ENCODE measurements around the gene PEX7. TPM values are rescaled to one million over a fixed set of nuclear protein-coding genes. Genes with fewer than 3 reads are reported as not detected.
A peak's percentile ranks its signal among the peaks of the same experiment; 100 is the strongest.

The PEX7 gene
- total RNA-seq, 1 experiment from 2014 or later = 8.1 TPM

DNA sequence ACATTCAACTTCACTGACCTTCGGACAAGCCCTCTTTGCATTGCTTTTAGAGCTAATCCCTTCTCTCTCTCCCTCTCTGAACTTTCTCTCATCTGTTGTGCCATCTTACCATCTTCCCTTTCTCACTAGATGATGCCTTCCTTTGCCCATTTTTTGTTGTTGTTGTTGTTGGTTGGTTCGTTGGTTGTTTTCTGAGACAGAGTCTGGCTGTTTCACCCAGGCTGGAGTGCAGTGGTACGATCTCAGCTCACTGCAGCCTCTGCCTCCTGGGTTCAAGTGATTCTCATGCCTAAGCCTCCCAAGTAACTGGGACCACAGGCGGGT, 49.0 kb upstream of the PEX7 start (continued):
- TF ChIP-seq, protein P1, sequence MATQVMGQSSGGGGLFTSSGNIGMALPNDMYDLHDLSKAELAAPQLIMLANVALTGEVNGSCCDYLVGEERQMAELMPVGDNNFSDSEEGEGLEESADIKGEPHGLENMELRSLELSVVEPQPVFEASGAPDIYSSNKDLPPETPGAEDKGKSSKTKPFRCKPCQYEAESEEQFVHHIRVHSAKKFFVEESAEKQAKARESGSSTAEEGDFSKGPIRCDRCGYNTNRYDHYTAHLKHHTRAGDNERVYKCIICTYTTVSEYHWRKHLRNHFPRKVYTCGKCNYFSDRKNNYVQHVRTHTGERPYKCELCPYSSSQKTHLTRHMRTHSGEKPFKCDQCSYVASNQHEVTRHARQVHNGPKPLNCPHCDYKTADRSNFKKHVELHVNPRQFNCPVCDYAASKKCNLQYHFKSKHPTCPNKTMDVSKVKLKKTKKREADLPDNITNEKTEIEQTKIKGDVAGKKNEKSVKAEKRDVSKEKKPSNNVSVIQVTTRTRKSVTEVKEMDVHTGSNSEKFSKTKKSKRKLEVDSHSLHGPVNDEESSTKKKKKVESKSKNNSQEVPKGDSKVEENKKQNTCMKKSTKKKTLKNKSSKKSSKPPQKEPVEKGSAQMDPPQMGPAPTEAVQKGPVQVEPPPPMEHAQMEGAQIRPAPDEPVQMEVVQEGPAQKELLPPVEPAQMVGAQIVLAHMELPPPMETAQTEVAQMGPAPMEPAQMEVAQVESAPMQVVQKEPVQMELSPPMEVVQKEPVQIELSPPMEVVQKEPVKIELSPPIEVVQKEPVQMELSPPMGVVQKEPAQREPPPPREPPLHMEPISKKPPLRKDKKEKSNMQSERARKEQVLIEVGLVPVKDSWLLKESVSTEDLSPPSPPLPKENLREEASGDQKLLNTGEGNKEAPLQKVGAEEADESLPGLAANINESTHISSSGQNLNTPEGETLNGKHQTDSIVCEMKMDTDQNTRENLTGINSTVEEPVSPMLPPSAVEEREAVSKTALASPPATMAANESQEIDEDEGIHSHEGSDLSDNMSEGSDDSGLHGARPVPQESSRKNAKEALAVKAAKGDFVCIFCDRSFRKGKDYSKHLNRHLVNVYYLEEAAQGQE (IDR thresholded peaks at IDR 0.05; ENCODE audit: low read depth) = no peak
- no peak for TF ChIP-seq SP1 (IDR thresholded peaks at IDR 0.05; ENCODE audit: low read depth)

GRCh38 chr6:136774228-136775041, 48.0 kb upstream of the PEX7 start:
- ATAC-seq = no peak
- intact Hi-C loops (cut with micrococcal nuclease) = no loop called here
- H3K9me2 ChIP-seq (ENCODE audit: insufficient read depth) = no peaks in the 10 kb centered on the region
- TF ChIP-seq ELF1 (IDR thresholded peaks at IDR 0.05; ENCODE audit: borderline replicate concordance, low read depth) = no peak
- no peak for TF ChIP-seq SIN3A (IDR thresholded peaks at IDR 0.05; ENCODE audit: low read depth)
- no peak for TF ChIP-seq ZFX (IDR thresholded peaks at IDR 0.05)
- TF ChIP-seq YY1 (IDR thresholded peaks at IDR 0.05; ENCODE audit: extremely low read depth, insufficient replicate concordance, low read depth, low read length) = no peak
- peak; percentile 92 for TF ChIP-seq CEBPB (IDR thresholded peaks at IDR 0.05; ENCODE audit: low read depth)
- TF ChIP-seq, protein P2, sequence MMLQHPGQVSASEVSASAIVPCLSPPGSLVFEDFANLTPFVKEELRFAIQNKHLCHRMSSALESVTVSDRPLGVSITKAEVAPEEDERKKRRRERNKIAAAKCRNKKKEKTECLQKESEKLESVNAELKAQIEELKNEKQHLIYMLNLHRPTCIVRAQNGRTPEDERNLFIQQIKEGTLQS (IDR thresholded peaks at IDR 0.05) = 0 out of 2 replicates have a peak, but pooled peaks have one; percentile 28
- TF ChIP-seq, protein P1 (IDR thresholded peaks at IDR 0.05; ENCODE audit: low read depth) = no peak
- TF ChIP-seq CBX3 (IDR thresholded peaks at IDR 0.05; ENCODE audit: low read depth) = peak; percentile 28; the same call in 1 of the 2 replicates
- no peak for TF ChIP-seq EZH2 (IDR thresholded peaks at IDR 0.05)
- no peak for TF ChIP-seq MAX (IDR thresholded peaks at IDR 0.05)
- TF ChIP-seq FOSL1 (IDR thresholded peaks at IDR 0.05; ENCODE audit: low read depth) = peak; percentile 39; the same call in 1 of the 2 replicates
- TF ChIP-seq JUND (IDR thresholded peaks at IDR 0.05) = no peak
- TF ChIP-seq, protein P3, sequence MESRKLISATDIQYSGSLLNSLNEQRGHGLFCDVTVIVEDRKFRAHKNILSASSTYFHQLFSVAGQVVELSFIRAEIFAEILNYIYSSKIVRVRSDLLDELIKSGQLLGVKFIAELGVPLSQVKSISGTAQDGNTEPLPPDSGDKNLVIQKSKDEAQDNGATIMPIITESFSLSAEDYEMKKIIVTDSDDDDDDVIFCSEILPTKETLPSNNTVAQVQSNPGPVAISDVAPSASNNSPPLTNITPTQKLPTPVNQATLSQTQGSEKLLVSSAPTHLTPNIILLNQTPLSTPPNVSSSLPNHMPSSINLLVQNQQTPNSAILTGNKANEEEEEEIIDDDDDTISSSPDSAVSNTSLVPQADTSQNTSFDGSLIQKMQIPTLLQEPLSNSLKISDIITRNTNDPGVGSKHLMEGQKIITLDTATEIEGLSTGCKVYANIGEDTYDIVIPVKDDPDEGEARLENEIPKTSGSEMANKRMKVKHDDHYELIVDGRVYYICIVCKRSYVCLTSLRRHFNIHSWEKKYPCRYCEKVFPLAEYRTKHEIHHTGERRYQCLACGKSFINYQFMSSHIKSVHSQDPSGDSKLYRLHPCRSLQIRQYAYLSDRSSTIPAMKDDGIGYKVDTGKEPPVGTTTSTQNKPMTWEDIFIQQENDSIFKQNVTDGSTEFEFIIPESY (IDR thresholded peaks at IDR 0.05; ENCODE audit: extremely low read depth, insufficient replicate concordance, low read length) = no peak
- no peak for TF ChIP-seq SP1 (IDR thresholded peaks at IDR 0.05; ENCODE audit: low read depth)

More at GRCh38 chr6:136774228-136775041, 48.0 kb upstream of the PEX7 start:
- no peak overlapping the region for H3K9ac ChIP-seq (ENCODE audit: low read length)
- H3K4me3 ChIP-seq (replicated peaks in 1 of 2; ENCODE audit: low read depth in 1 of 2, low read length in 2 of 2) = no peak overlapping the region
- DNase-seq (ENCODE audit: low read depth, low spot score) = no peak
- H3K27ac ChIP-seq (ENCODE audit: low read depth, low read length) = no peak overlapping the region
- H3K79me2 ChIP-seq (ENCODE audit: insufficient read depth, low read length) = peaks cover 20% of the 10 kb centered on the region; the same call in 1 of the 2 replicates
- H3K36me3 ChIP-seq (ENCODE audit: control insufficient read depth in 1 of 2, insufficient read depth in 2 of 2, low read length in 2 of 2) = no peaks in the 10 kb centered on the region
- H2AFZ ChIP-seq (ENCODE audit: low read depth, low read length, poor library complexity, severe bottlenecking) = no peak overlapping the region
- H3K4me1 ChIP-seq (ENCODE audit: control insufficient read depth in 1 of 2, insufficient read depth in 2 of 2, low read length in 2 of 2) = peaks cover 16 to 24% of the 10 kb centered on the region in 2 experiments
- H3K27me3 ChIP-seq (ENCODE audit: insufficient read depth, low read length) = no peaks in the 10 kb centered on the region
- no peaks in the 10 kb centered on the region for H3K9me3 ChIP-seq (ENCODE audit: control insufficient read depth in 1 of 2, insufficient read depth in 1 of 2, low read depth in 1 of 2, low read length in 2 of 2)
- RAD21 ChIA-PET (ENCODE audit: low non-redundant PET in 1 of 2, low total read pairs in 2 of 2, uncharacterized antibody in 2 of 2, unreplicated experiment in 2 of 2) = no interaction called here
- POLR2A ChIA-PET = interaction anchor here (0.9 kb wide), 1 partner anchor 18 kb away, joined by 3 read pairs; no protein-coding TSS in a partner anchor
- CTCF ChIA-PET = interaction anchor here (1.4 to 2.5 kb wide), 2 partner anchors 18 to 130 kb away, joined by 5 to 10 read pairs; partner anchors contain the start of gene MAP3K5
- H4K20me1 ChIP-seq (ENCODE audit: insufficient read depth) = no peaks in the 10 kb centered on the region
- BruUV-seq (replicated peaks) = no TSS peak
- peak overlapping the region; percentile 16; the same call in 1 of the 2 replicates for H3K4me2 ChIP-seq (ENCODE audit: low read length)

All from HCT116 (cell line).